ENCODE measurements around the gene MBP. TPM values are rescaled to one million over a fixed set of nuclear protein-coding genes. Genes with fewer than 3 reads are reported as not detected.
"Not testable (repeated sequence)": the region's sequence is repeated elsewhere in the genome, so short reads cannot be mapped to it uniquely, and the experiment has no call there.

Gene MBP
- total RNA-seq, 1 donor from 2014 or later, result 22.4 TPM

- H3K4me1 ChIP-seq (ENCODE audit: control insufficient read depth in 3 of 3, insufficient read depth in 3 of 3, low read length in 3 of 3), result peaks cover 5 to 9% (median 6%) of the 10 kb centered on the region in 3 donors
- no peak overlapping the region for H3K27ac ChIP-seq (ENCODE audit: low read depth, low read length)
- H3K27me3 ChIP-seq (ENCODE audit: control insufficient read depth in 3 of 3, insufficient read depth in 3 of 3, low read length in 3 of 3), result no peaks in the 10 kb centered on the region
- H3K9me3 ChIP-seq (ENCODE audit: control insufficient read depth in 3 of 3, low read length in 3 of 3), result no peaks in the 10 kb centered on the region
- H3K4me3 ChIP-seq (ENCODE audit: low read length in 3 of 3), result no peak overlapping the region
- no peak overlapping the region for H3K9ac ChIP-seq (ENCODE audit: low read depth in 1 of 3, low read length in 3 of 3)
- peaks cover 21 to 36% (median 30%) of the 10 kb centered on the region in 3 donors for H3K36me3 ChIP-seq (ENCODE audit: control insufficient read depth in 3 of 3, insufficient read depth in 3 of 3, low read length in 3 of 3)
Observed at GRCh38 chr18:76953156-76953555, 179.4 kb downstream of the MBP start.

- no peak overlapping the region for H3K27ac ChIP-seq (ENCODE audit: low read depth, low read length)
- H3K9me3 ChIP-seq (ENCODE audit: control insufficient read depth in 3 of 3, low read length in 3 of 3), result no peaks in the 10 kb centered on the region
- H3K9ac ChIP-seq (ENCODE audit: low read depth in 1 of 3, low read length in 3 of 3), result no peak overlapping the region
- peaks cover 5 to 9% (median 6%) of the 10 kb centered on the region in 3 donors for H3K4me1 ChIP-seq (ENCODE audit: control insufficient read depth in 3 of 3, insufficient read depth in 3 of 3, low read length in 3 of 3)
- H3K4me3 ChIP-seq (ENCODE audit: low read length in 3 of 3), result no peak overlapping the region
- H3K27me3 ChIP-seq (ENCODE audit: control insufficient read depth in 3 of 3, insufficient read depth in 3 of 3, low read length in 3 of 3), result no peaks in the 10 kb centered on the region
- H3K36me3 ChIP-seq (ENCODE audit: control insufficient read depth in 3 of 3, insufficient read depth in 3 of 3, low read length in 3 of 3), result peaks cover 24 to 32% (median 31%) of the 10 kb centered on the region in 3 donors
Observed at GRCh38 chr18:76952747-76953146, 179.8 kb downstream of the MBP start.

GRCh38 chr18:76951456-76952247 is 180.9 kb downstream of the MBP start:
- no peak overlapping the region for H3K27ac ChIP-seq (ENCODE audit: low read depth, low read length)
- H3K4me3 ChIP-seq (ENCODE audit: low read length in 3 of 3), result no peak overlapping the region
- peaks cover 5 to 9% (median 6%) of the 10 kb centered on the region in 3 donors for H3K4me1 ChIP-seq (ENCODE audit: control insufficient read depth in 3 of 3, insufficient read depth in 3 of 3, low read length in 3 of 3)
- no peaks in the 10 kb centered on the region for H3K9me3 ChIP-seq (ENCODE audit: control insufficient read depth in 3 of 3, low read length in 3 of 3)
- H3K27me3 ChIP-seq (ENCODE audit: control insufficient read depth in 3 of 3, insufficient read depth in 3 of 3, low read length in 3 of 3), result no peaks in the 10 kb centered on the region
- peaks cover 22 to 32% (median 26%) of the 10 kb centered on the region in 3 donors for H3K36me3 ChIP-seq (ENCODE audit: control insufficient read depth in 3 of 3, insufficient read depth in 3 of 3, low read length in 3 of 3)
- H3K9ac ChIP-seq (ENCODE audit: low read depth in 1 of 3, low read length in 3 of 3), result no peak overlapping the region

- H3K9me3 ChIP-seq (ENCODE audit: control insufficient read depth in 3 of 3, low read length in 3 of 3), result no peaks in the 10 kb centered on the region
- peaks cover 15 to 22% (median 20%) of the 10 kb centered on the region in 3 donors for H3K36me3 ChIP-seq (ENCODE audit: control insufficient read depth in 3 of 3, insufficient read depth in 3 of 3, low read length in 3 of 3)
- no peak overlapping the region for H3K27ac ChIP-seq (ENCODE audit: low read depth, low read length)
- H3K4me3 ChIP-seq (ENCODE audit: low read length in 3 of 3), result no peak overlapping the region
- no peaks in the 10 kb centered on the region for H3K27me3 ChIP-seq (ENCODE audit: control insufficient read depth in 3 of 3, insufficient read depth in 3 of 3, low read length in 3 of 3)
- peaks cover 2 to 4% (median 3%) of the 10 kb centered on the region in 3 donors for H3K4me1 ChIP-seq (ENCODE audit: control insufficient read depth in 3 of 3, insufficient read depth in 3 of 3, low read length in 3 of 3)
- H3K9ac ChIP-seq (ENCODE audit: low read depth in 1 of 3, low read length in 3 of 3), result no peak overlapping the region
Observed at GRCh38 chr18:76948345-76948744, 184.2 kb downstream of the MBP start.

- H3K4me1 ChIP-seq (ENCODE audit: control insufficient read depth in 3 of 3, insufficient read depth in 3 of 3, low read length in 3 of 3); H3K27ac ChIP-seq (ENCODE audit: low read depth, low read length); H3K9me3 ChIP-seq (ENCODE audit: control insufficient read depth in 3 of 3, low read length in 3 of 3); H3K4me3 ChIP-seq (ENCODE audit: low read length in 3 of 3); H3K27me3 ChIP-seq (ENCODE audit: control insufficient read depth in 3 of 3, insufficient read depth in 3 of 3, low read length in 3 of 3); H3K9ac ChIP-seq (ENCODE audit: low read depth in 1 of 3, low read length in 3 of 3): not testable (repeated sequence)
- H3K36me3 ChIP-seq (ENCODE audit: control insufficient read depth in 3 of 3, insufficient read depth in 3 of 3, low read length in 3 of 3), result peaks cover 15 to 18% (median 15%) of the 10 kb centered on the region in 3 donors
Observed at GRCh38 chr18:76944346-76944745, 188.2 kb downstream of the MBP start.

- Histone ChIP-seq H3K36me3 (ENCODE audit: control insufficient read depth in 3 of 3, insufficient read depth in 3 of 3, low read length in 3 of 3) (peaks cover 15 to 22% (median 19%) of the 10 kb centered on the region in 3 donors), H3K4me3 (ENCODE audit: low read length in 3 of 3) (no peak overlapping the region), H3K4me1 (ENCODE audit: control insufficient read depth in 3 of 3, insufficient read depth in 3 of 3, low read length in 3 of 3) (no peaks in the 10 kb centered on the region), H3K27me3 (ENCODE audit: control insufficient read depth in 3 of 3, insufficient read depth in 3 of 3, low read length in 3 of 3) (no peaks in the 10 kb centered on the region), H3K9ac (ENCODE audit: low read depth in 1 of 3, low read length in 3 of 3) (no peak overlapping the region), H3K27ac (ENCODE audit: low read depth, low read length) (no peak overlapping the region), H3K9me3 (ENCODE audit: control insufficient read depth in 3 of 3, low read length in 3 of 3) (no peaks in the 10 kb centered on the region)
Observed at GRCh38 chr18:76943542-76944339, 188.8 kb downstream of the MBP start.

GRCh38 chr18:76941284-76941683 is 191.3 kb downstream of the MBP start:
- Histone ChIP-seq H3K27ac (ENCODE audit: low read depth, low read length) (no peak overlapping the region), H3K4me3 (ENCODE audit: low read length in 3 of 3) (no peak overlapping the region), H3K4me1 (ENCODE audit: control insufficient read depth in 3 of 3, insufficient read depth in 3 of 3, low read length in 3 of 3) (no peaks in the 10 kb centered on the region), H3K36me3 (ENCODE audit: control insufficient read depth in 3 of 3, insufficient read depth in 3 of 3, low read length in 3 of 3) (peaks cover 12 to 31% (median 23%) of the 10 kb centered on the region in 3 donors), H3K27me3 (ENCODE audit: control insufficient read depth in 3 of 3, insufficient read depth in 3 of 3, low read length in 3 of 3) (no peaks in the 10 kb centered on the region), H3K9ac (ENCODE audit: low read depth in 1 of 3, low read length in 3 of 3) (no peak overlapping the region), H3K9me3 (ENCODE audit: control insufficient read depth in 3 of 3, low read length in 3 of 3) (no peaks in the 10 kb centered on the region)

GRCh38 chr18:76938619-76939018 is 194.0 kb downstream of the MBP start:
- peaks cover 12 to 35% (median 23%) of the 10 kb centered on the region in 3 donors for H3K36me3 ChIP-seq (ENCODE audit: control insufficient read depth in 3 of 3, insufficient read depth in 3 of 3, low read length in 3 of 3)

GRCh38 chr18:76937597-76937996 is 195.0 kb downstream of the MBP start:
- H3K36me3 ChIP-seq (ENCODE audit: control insufficient read depth in 3 of 3, insufficient read depth in 3 of 3, low read length in 3 of 3), result peaks cover 12 to 35% (median 23%) of the 10 kb centered on the region in 3 donors
- H3K9ac ChIP-seq (ENCODE audit: low read depth in 1 of 3, low read length in 3 of 3), result no peak overlapping the region
- H3K4me1 ChIP-seq (ENCODE audit: control insufficient read depth in 3 of 3, insufficient read depth in 3 of 3, low read length in 3 of 3), result peaks cover 0 to 4% (median 4%) of the 10 kb centered on the region in 3 donors
- no peaks in the 10 kb centered on the region for H3K27me3 ChIP-seq (ENCODE audit: control insufficient read depth in 3 of 3, insufficient read depth in 3 of 3, low read length in 3 of 3)
- H3K9me3 ChIP-seq (ENCODE audit: control insufficient read depth in 3 of 3, low read length in 3 of 3), result no peaks in the 10 kb centered on the region
- no peak overlapping the region for H3K4me3 ChIP-seq (ENCODE audit: low read length in 3 of 3)
- no peak overlapping the region for H3K27ac ChIP-seq (ENCODE audit: low read depth, low read length)

More at GRCh38 chr18:76938619-76939018, 194.0 kb downstream of the MBP start:
- no peaks in the 10 kb centered on the region for H3K4me1 ChIP-seq (ENCODE audit: control insufficient read depth in 3 of 3, insufficient read depth in 3 of 3, low read length in 3 of 3)
- H3K27me3 ChIP-seq (ENCODE audit: control insufficient read depth in 3 of 3, insufficient read depth in 3 of 3, low read length in 3 of 3), result no peaks in the 10 kb centered on the region
- no peak overlapping the region for H3K27ac ChIP-seq (ENCODE audit: low read depth, low read length)
- H3K9me3 ChIP-seq (ENCODE audit: control insufficient read depth in 3 of 3, low read length in 3 of 3), result no peaks in the 10 kb centered on the region
- H3K4me3 ChIP-seq (ENCODE audit: low read length in 3 of 3), result no peak overlapping the region
- no peak overlapping the region for H3K9ac ChIP-seq (ENCODE audit: low read depth in 1 of 3, low read length in 3 of 3)

GRCh38 chr18:76936877-76937276 is 195.7 kb downstream of the MBP start:
- Histone ChIP-seq H3K27ac (ENCODE audit: low read depth, low read length) (no peak overlapping the region), H3K27me3 (ENCODE audit: control insufficient read depth in 3 of 3, insufficient read depth in 3 of 3, low read length in 3 of 3) (no peaks in the 10 kb centered on the region), H3K9ac (ENCODE audit: low read depth in 1 of 3, low read length in 3 of 3) (no peak overlapping the region), H3K9me3 (ENCODE audit: control insufficient read depth in 3 of 3, low read length in 3 of 3) (no peaks in the 10 kb centered on the region), H3K4me1 (ENCODE audit: control insufficient read depth in 3 of 3, insufficient read depth in 3 of 3, low read length in 3 of 3) (peaks cover 0 to 11% (median 7%) of the 10 kb centered on the region in 3 donors), H3K4me3 (ENCODE audit: low read length in 3 of 3) (no peak overlapping the region), H3K36me3 (ENCODE audit: control insufficient read depth in 3 of 3, insufficient read depth in 3 of 3, low read length in 3 of 3) (peaks cover 12 to 35% (median 23%) of the 10 kb centered on the region in 3 donors)

All from skeletal muscle tissue (tissue), 4 donors.